Fibroblast of lung (primary cell): ENCODE results near the gene SULF2. TPM values are rescaled to one million over a fixed set of nuclear protein-coding genes. Genes with fewer than 3 reads are reported as not detected.

Source experiments
- DNase-seq, 2 donors: peaks; one replicate each; pipeline versions ENCODE4 v3.0.0 to v3.0.0-alpha.2; 2010; ENCODE audit warnings: low read depth in 2 of 2
- H2AFZ ChIP-seq: 2 replicates; pipeline ENCODE4 v1.5.1; 2012; ENCODE audit warnings: low read length, control low read depth, inconsistent platforms
- H3K27ac ChIP-seq: 2 replicates; pipeline ENCODE4 v1.5.1; 2011; ENCODE audit warnings: low read length, control low read depth; ENCODE audit not compliant: insufficient read depth
- H3K27me3 ChIP-seq: 2 replicates; pipeline ENCODE4 v1.5.1; 2011; ENCODE audit warnings: mild to moderate bottlenecking, low read length; ENCODE audit not compliant: control insufficient read depth, insufficient read depth
- H3K36me3 ChIP-seq: 2 replicates; pipeline ENCODE4 v1.5.1; 2011; ENCODE audit warnings: low read length; ENCODE audit not compliant: control insufficient read depth, insufficient read depth
- H3K4me1 ChIP-seq: 2 replicates; pipeline ENCODE4 v1.5.1; 2011; ENCODE audit warnings: low read length; ENCODE audit not compliant: control insufficient read depth, insufficient read depth; ENCODE audit errors: extremely low read depth
- H3K4me2 ChIP-seq: 2 replicates; pipeline ENCODE4 v1.5.1; 2011; ENCODE audit warnings: low read length, control low read depth; ENCODE audit not compliant: insufficient read depth; ENCODE audit errors: extremely low read depth
- H3K4me3 ChIP-seq, 4 experiments: fragments of 200-600 bp in 1 of 4; sonication (generic) in 1 of 4; replicated peaks in 1 of 4; 2 replicates each; pipeline ENCODE4 v1.5.1; 2011 to 2016; ENCODE audit warnings: low read length in 4 of 4, low read depth in 3 of 4, mild to moderate bottlenecking in 3 of 4, control low read depth in 2 of 4, inconsistent platforms in 1 of 4, mixed read lengths in 1 of 4; ENCODE audit not compliant: insufficient read depth in 1 of 4; ENCODE audit errors: control extremely low read depth in 1 of 4
- H3K79me2 ChIP-seq: 2 replicates; pipeline ENCODE4 v1.5.1; 2012; ENCODE audit warnings: mild to moderate bottlenecking, low read length, inconsistent platforms; ENCODE audit not compliant: control insufficient read depth, insufficient read depth
- H3K9ac ChIP-seq: 2 replicates; pipeline ENCODE4 v1.5.1; 2011; ENCODE audit warnings: mild to moderate bottlenecking, low read length, control low read depth; ENCODE audit not compliant: insufficient read depth
- H3K9me3 ChIP-seq: 2 replicates; pipeline ENCODE4 v1.5.1; 2012; ENCODE audit warnings: low read depth, low read length; ENCODE audit not compliant: control insufficient read depth, insufficient read depth
- H4K20me1 ChIP-seq: 2 replicates; pipeline ENCODE4 v1.5.1; 2011; ENCODE audit warnings: low read length; ENCODE audit not compliant: control insufficient read depth, insufficient read depth; ENCODE audit errors: extremely low read depth
- EZH2 ChIP-seq: IDR thresholded peaks from 2 replicates; pipeline ENCODE4 v1.5.1; 2012; ENCODE audit warnings: low read length, control low read depth, mild to moderate bottlenecking; ENCODE audit errors: missing control alignments
- polyA plus RNA-seq, 2 donors: library from polyadenylated mRNA; depleted of rRNA in 1 of 2; stranded (reverse) in 1 of 2; unstranded in 1 of 2; fragments of >200 nt; gene quantifications; 2 replicates each; pipeline ENCODE4 v1.2.1, GENCODE V29; 2011 to 2012; ENCODE audit warnings: missing spikeins in 1 of 2
- total RNA-seq: library from RNA; depleted of rRNA; stranded (reverse); fragments of >200 nt; gene quantifications from 2 replicates; pipeline ENCODE4 v1.2.1, GENCODE V29; 2014
- TF ChIP-seq, protein P1 (sequence below), 2 donors: IDR thresholded peaks in 1 of 2; conservative IDR thresholded peaks in 1 of 2; 1 replicate in 1 of 2; 2 replicates in 1 of 2; pipeline ENCODE4 v1.5.1; 2011 to 2012; ENCODE audit warnings: low read length in 2 of 2, control low read depth in 1 of 2, inconsistent platforms in 1 of 2, low read depth in 1 of 2, mild to moderate bottlenecking in 1 of 2

The SULF2 gene
- total and polyA plus RNA-seq, 2 donors (not counting 1 experiment from before 2014, with no cell fraction given), result 0.26 to 9.6 TPM

DNA sequence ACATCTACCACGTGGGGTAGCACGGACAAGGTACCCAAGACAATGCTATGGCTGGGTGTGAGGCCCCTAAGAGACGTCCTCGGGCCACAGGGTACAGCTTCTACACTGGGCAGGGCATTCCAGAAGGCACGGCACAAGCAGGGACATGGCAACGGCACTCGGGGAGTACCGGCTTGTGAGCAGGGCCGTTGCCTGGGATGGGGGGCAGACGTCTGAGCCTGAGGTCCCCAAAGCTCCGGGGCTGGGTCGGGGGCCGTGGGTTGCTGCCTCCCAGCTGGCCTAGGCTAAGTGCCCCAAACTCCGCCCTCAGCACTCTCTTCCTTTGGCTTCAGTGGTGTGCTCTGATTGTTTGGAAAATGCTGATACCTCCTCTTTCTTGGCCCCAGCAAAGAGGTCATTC is 110.6 kb downstream of the SULF2 start:
- no peaks in the 10 kb centered on the region for H3K27me3 ChIP-seq
- no peak overlapping the region for H3K4me3 ChIP-seq
- H3K9me3 ChIP-seq, result no peaks in the 10 kb centered on the region
- no peaks in the 10 kb centered on the region for H3K36me3 ChIP-seq
- no peak overlapping the region for H3K4me2 ChIP-seq
- no peak overlapping the region for H3K27ac ChIP-seq
- H3K9ac ChIP-seq, result no peak overlapping the region
- no peak for DNase-seq
- H3K4me1 ChIP-seq, result no peaks in the 10 kb centered on the region
- no peak overlapping the region for H2AFZ ChIP-seq
- TF ChIP-seq EZH2, result no peak
- TF ChIP-seq, protein P1, sequence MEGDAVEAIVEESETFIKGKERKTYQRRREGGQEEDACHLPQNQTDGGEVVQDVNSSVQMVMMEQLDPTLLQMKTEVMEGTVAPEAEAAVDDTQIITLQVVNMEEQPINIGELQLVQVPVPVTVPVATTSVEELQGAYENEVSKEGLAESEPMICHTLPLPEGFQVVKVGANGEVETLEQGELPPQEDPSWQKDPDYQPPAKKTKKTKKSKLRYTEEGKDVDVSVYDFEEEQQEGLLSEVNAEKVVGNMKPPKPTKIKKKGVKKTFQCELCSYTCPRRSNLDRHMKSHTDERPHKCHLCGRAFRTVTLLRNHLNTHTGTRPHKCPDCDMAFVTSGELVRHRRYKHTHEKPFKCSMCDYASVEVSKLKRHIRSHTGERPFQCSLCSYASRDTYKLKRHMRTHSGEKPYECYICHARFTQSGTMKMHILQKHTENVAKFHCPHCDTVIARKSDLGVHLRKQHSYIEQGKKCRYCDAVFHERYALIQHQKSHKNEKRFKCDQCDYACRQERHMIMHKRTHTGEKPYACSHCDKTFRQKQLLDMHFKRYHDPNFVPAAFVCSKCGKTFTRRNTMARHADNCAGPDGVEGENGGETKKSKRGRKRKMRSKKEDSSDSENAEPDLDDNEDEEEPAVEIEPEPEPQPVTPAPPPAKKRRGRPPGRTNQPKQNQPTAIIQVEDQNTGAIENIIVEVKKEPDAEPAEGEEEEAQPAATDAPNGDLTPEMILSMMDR (conservative IDR thresholded peaks at IDR 0.05 in 1 of 2, IDR thresholded peaks at IDR 0.05 in 1 of 2; ENCODE audit: low read depth in 1 of 2, low read length in 2 of 2), result no peak
- H4K20me1 ChIP-seq, result no peaks in the 10 kb centered on the region
- no peaks in the 10 kb centered on the region for H3K79me2 ChIP-seq

DNA sequence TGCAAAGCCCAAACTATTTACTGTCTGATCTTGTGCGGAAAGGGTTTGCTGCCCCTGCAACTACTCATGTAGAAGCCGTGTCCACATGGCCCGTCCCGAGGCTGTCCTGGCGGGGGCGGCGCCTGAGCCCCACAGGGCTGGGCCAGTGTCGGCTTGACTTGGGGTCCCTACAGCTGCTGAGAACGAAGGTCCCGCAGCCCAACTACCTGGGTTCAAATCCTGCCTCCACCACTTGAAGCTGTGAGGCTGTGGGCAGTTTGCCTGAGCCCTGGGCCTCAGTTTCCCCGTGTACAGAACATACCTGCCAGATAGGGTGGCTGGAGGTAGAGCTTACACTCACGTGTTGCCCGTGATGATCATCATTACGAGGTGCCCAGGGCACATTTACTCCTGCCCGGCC is 111.1 kb downstream of the SULF2 start:
- Histone ChIP-seq H3K27ac (no peak overlapping the region), H4K20me1 (no peaks in the 10 kb centered on the region), H3K36me3 (no peaks in the 10 kb centered on the region), H3K4me2 (no peak overlapping the region), H3K9ac (no peak overlapping the region), H2AFZ (no peak overlapping the region), H3K79me2 (no peaks in the 10 kb centered on the region), H3K4me1 (no peaks in the 10 kb centered on the region), H3K27me3 (no peaks in the 10 kb centered on the region), H3K9me3 (no peaks in the 10 kb centered on the region), H3K4me3 (no peak overlapping the region)
- DNase-seq, result no peak
- no peak for TF ChIP-seq EZH2
- TF ChIP-seq, protein P1 (conservative IDR thresholded peaks at IDR 0.05 in 1 of 2, IDR thresholded peaks at IDR 0.05 in 1 of 2; ENCODE audit: low read depth in 1 of 2, low read length in 2 of 2), result no peak

DNA sequence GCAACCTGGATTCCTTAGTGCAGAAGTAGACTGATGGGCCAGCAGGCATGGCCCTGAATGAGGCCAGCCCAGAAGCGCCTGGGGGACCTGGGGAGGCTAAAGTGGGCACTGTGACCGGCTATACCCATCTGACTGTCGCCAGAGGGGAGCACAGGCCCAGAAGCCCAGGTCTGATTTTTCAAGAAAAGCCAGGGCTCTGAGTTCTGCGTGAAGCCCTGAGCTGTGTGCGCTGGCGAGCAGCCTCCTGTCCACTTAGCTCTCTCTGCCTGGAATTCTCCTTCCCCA is 111.7 kb downstream of the SULF2 start:
- Histone ChIP-seq H3K27ac (no peak overlapping the region), H3K27me3 (no peaks in the 10 kb centered on the region), H3K4me3 (no peak overlapping the region), H3K4me1 (no peaks in the 10 kb centered on the region), H3K4me2 (no peak overlapping the region), H3K36me3 (no peaks in the 10 kb centered on the region), H3K9ac (no peak overlapping the region), H3K79me2 (no peaks in the 10 kb centered on the region), H4K20me1 (no peaks in the 10 kb centered on the region), H2AFZ (no peak overlapping the region), H3K9me3 (no peaks in the 10 kb centered on the region)
- no peak for DNase-seq
- TF ChIP-seq, protein P1 (conservative IDR thresholded peaks at IDR 0.05 in 1 of 2, IDR thresholded peaks at IDR 0.05 in 1 of 2; ENCODE audit: low read depth in 1 of 2, low read length in 2 of 2), result no peak
- no peak for TF ChIP-seq EZH2
